HepG2 (cell line): Measurements from ENCODE around the gene GPR158. TPM values are rescaled to one million over a fixed set of nuclear protein-coding genes. Genes with fewer than 3 reads are reported as not detected.

Experiments
- ATAC-seq: fragments of 200-7000 bp; cut with Tn5 transposase; 3 replicates; pipeline ENCODE4 v1.9.1; 2020; ENCODE audit warnings: mild to moderate bottlenecking, moderate library complexity
- BruUV-seq: library from RNA; stranded (reverse); fragments of 400-500 nt; replicated peaks from 2 replicates; lab custom pipeline; 2021; lab: Mats Ljungman, UMichigan
- CTCF ChIA-PET: fragments of 300-600 bp; formaldehyde crosslinking; extraction: SDS; loops from one replicate; lab custom pipeline; 2021; ENCODE audit warnings: low total read pairs, inconsistent platforms, low intra/inter-chr PET ratio; lab: Yijun Ruan, JAX
- POLR2A ChIA-PET: fragments of 350-600 bp; sonication (Branson Sonifier 250); formaldehyde crosslinking; loops from one replicate; lab custom pipeline; 2020; ENCODE audit warnings: antibody characterized with exemption, inconsistent platforms; lab: Yijun Ruan, JAX
- DNase-seq: peaks from one replicate; pipeline ENCODE4 v3.0.0-alpha.2; 2015; ENCODE audit warnings: low spot score
- FAIRE-seq: peaks from 3 replicates; lab custom pipeline; 2011; peaks lifted over from hg19 to GRCh38; lab: Jason Lieb, UNC
- H2AFZ ChIP-seq: one replicate; pipeline ENCODE4 v1.6.1; 2011; ENCODE audit warnings: low read length, inconsistent platforms
- H3K27ac ChIP-seq: fragments of 300-600 bp; 3 replicates; pipeline ENCODE4 v1.8.0; 2011; ENCODE audit warnings: mixed run types, mild to moderate bottlenecking, mixed read lengths, low read length, inconsistent platforms; ENCODE audit not compliant: insufficient read depth; ENCODE audit errors: extremely low read length
- H3K27me3 ChIP-seq, 2 experiments: fragments of 200-600 bp in 1 of 2; 2 replicates in 1 of 2; 3 replicates in 1 of 2; pipeline versions ENCODE4 v1.6.0 to v1.8.0; 2011; ENCODE audit warnings: low read length in 2 of 2, mild to moderate bottlenecking in 2 of 2, moderate library complexity in 2 of 2, inconsistent platforms in 1 of 2; ENCODE audit not compliant: insufficient read depth in 2 of 2, control insufficient read depth in 1 of 2
- H3K36me3 ChIP-seq, 2 experiments: fragments of 200-600 bp in 1 of 2; replicated peaks in 1 of 2; 2 replicates in 1 of 2; 3 replicates in 1 of 2; pipeline versions ENCODE4 v1.5.1 to v1.8.0; 2011; ENCODE audit warnings: low read length in 2 of 2, inconsistent platforms in 1 of 2; ENCODE audit not compliant: insufficient read depth in 2 of 2, control insufficient read depth in 1 of 2
- H3K4me1 ChIP-seq: 2 replicates; pipeline ENCODE4 v1.5.1; 2012; ENCODE audit warnings: low read length, inconsistent platforms; ENCODE audit not compliant: insufficient read depth
- H3K4me2 ChIP-seq: 2 replicates; pipeline ENCODE4 v1.6.0; 2011; ENCODE audit warnings: low read depth, low read length, inconsistent platforms
- H3K4me3 ChIP-seq, 3 experiments: fragments of 200-600 bp in 1 of 3; sonication (generic), shearing (Covaris generic) in 1 of 3; replicated peaks in 1 of 3; 2 replicates each; pipeline ENCODE4 v1.5.1; 2011 to 2016; ENCODE audit warnings: low read length in 3 of 3, inconsistent platforms in 2 of 3, low read depth in 2 of 3, mild to moderate bottlenecking in 2 of 3, control low read depth in 1 of 3, mixed read lengths in 1 of 3; ENCODE audit not compliant: insufficient read depth in 1 of 3
- H3K79me2 ChIP-seq: one replicate; pipeline ENCODE4 v1.6.1; 2011; ENCODE audit warnings: low read length, inconsistent platforms; ENCODE audit not compliant: insufficient read depth
- H3K9ac ChIP-seq: 2 replicates; pipeline ENCODE4 v1.6.0; 2011; ENCODE audit warnings: mild to moderate bottlenecking, low read depth, low read length, inconsistent platforms; ENCODE audit not compliant: insufficient read depth
- H3K9me3 ChIP-seq: 2 replicates; pipeline ENCODE4 v1.5.1; 2012; ENCODE audit warnings: mild to moderate bottlenecking, low read length
- H4K20me1 ChIP-seq: 2 replicates; pipeline ENCODE4 v1.6.0; 2011; ENCODE audit warnings: inconsistent platforms, mild to moderate bottlenecking, low read length, moderate library complexity; ENCODE audit not compliant: insufficient read depth
- CEBPB ChIP-seq: IDR thresholded peaks from 2 replicates; pipeline ENCODE4 v1.6.1; 2011; ENCODE audit warnings: low read depth, low read length, improper control_type of control experiment, borderline replicate concordance
- GRHL1 ChIP-seq: sonication (generic); formaldehyde crosslinking; conservative IDR thresholded peaks from 2 replicates; pipeline ENCODE4 v1.8.0; 2022; ENCODE audit warnings: missing genetic modification reagents
- GTF3A ChIP-seq: sonication (generic); formaldehyde crosslinking; conservative IDR thresholded peaks from 2 replicates; pipeline ENCODE4 v1.4.0; 2020; ENCODE audit warnings: mild to moderate bottlenecking, missing genetic modification reagents
- PRPF4 ChIP-seq: fragments of 200-400 bp; formaldehyde crosslinking; IDR thresholded peaks from 2 replicates; pipeline ENCODE4 v1.6.1; 2016; ENCODE audit warnings: low read length, low read depth; ENCODE audit not compliant: poor library complexity, severe bottlenecking
- U2AF1 ChIP-seq: fragments of 200-400 bp; formaldehyde crosslinking; optimal IDR thresholded peaks from 2 replicates; pipeline ENCODE3; 2017; ENCODE audit warnings: mild to moderate bottlenecking, low read depth, low read length
- ZFP36L1 ChIP-seq: sonication (generic); formaldehyde crosslinking; IDR thresholded peaks from 2 replicates; pipeline ENCODE4 v1.8.0; 2022; ENCODE audit warnings: mild to moderate bottlenecking, missing genetic modification reagents, moderate library complexity
- ZNF10 ChIP-seq: sonication (generic); formaldehyde crosslinking; IDR thresholded peaks from 2 replicates; pipeline ENCODE4 v1.4.0; 2020; ENCODE audit warnings: mild to moderate bottlenecking, low read depth, missing genetic modification reagents, borderline replicate concordance
- ZNF230 ChIP-seq: sonication (generic); formaldehyde crosslinking; IDR thresholded peaks from 2 replicates; pipeline ENCODE4 v1.4.0; 2020; ENCODE audit warnings: mild to moderate bottlenecking, missing genetic modification reagents
- ZNF746 ChIP-seq: sonication (generic); formaldehyde crosslinking; IDR thresholded peaks from 2 replicates; pipeline ENCODE4 v1.8.0; 2022; ENCODE audit warnings: mild to moderate bottlenecking, missing genetic modification reagents
- WGBS: methylation state at CpG from one replicate; pipeline ENCODE4 v1.1.6; 2017; ENCODE audit warnings: low lambda C conversion rate; 5-methylcytosine and 5-hydroxymethylcytosine counted together
- in situ Hi-C: cut with HindIII; loops from 2 replicates; pipeline ENCODE4 v1.10.0; 2017; ENCODE audit warnings: low pct_unique_long_range_greater_than_20kb; ENCODE audit not compliant: extremely low pct_ligation_motif_present
- intact Hi-C: fragments of 100-400 bp; cut with micrococcal nuclease; formaldehyde crosslinking; loops from one replicate; pipeline ENCODE4 v1.10.0; 2022; ENCODE audit not compliant: unreplicated experiment
- polyA plus RNA-seq, 8 experiments: library from polyadenylated mRNA; depleted of rRNA in 3 of 8; stranded (reverse) in 7 of 8; unstranded in 1 of 8; fragments of >200 nt; fragmentation: Illumina TruSeq in 4 of 8; extraction: Trizol in 4 of 8; gene quantifications; 2 replicates each; pipeline versions ENCODE4 v1.2.1 to v1.2.3, GENCODE V29; 2011 to 2016; ENCODE audit warnings: low read depth in 4 of 8, missing spikeins in 1 of 8, mixed read lengths in 1 of 8; ENCODE audit not compliant: insufficient read depth in 1 of 8
- total RNA-seq, 5 experiments: library from RNA; depleted of rRNA; stranded (reverse); fragments of >200 nt; fragmentation: Illumina TruSeq; extraction: Trizol; gene quantifications; 2 replicates each; pipeline ENCODE4 v1.2.3, GENCODE V29; 2016; ENCODE audit warnings: low read depth in 1 of 5
- TF ChIP-seq, protein P1 (sequence below): sonication (generic); formaldehyde crosslinking; IDR thresholded peaks from 2 replicates; pipeline ENCODE4 v1.8.0; 2022; ENCODE audit warnings: mild to moderate bottlenecking, missing genetic modification reagents, moderate library complexity
- TF ChIP-seq, protein P2 (sequence below): sonication (generic); IDR thresholded peaks from 2 replicates; pipeline ENCODE4 v1.6.1; 2016; ENCODE audit warnings: low read depth, borderline replicate concordance

GPR158 gene
- total and polyA plus RNA-seq, 2 of the 13 experiments (the other 11 are each of a cell fraction or from before 2014, with no cell fraction given), result not detected

DNA sequence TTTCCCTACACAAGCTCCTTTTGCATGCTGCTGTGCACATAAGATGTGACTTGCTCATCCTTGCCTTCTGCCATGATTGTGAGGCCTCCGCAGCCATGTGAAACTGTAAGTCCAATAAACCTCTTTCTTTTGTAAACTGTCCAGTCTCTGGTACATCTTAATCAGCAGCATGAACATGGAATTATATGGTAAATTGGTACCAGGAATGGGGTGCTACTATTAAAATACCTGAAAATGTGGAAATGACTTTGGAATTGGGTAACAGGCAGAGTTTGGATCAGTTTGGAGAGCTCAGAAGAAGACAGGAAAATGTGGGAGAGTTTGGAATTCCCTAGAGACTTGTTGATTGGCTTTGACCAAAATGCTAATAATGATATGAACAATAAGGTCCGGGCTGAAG lies 181.8 kb downstream of the GPR158 start:
- Histone ChIP-seq H3K36me3 (no peaks in the 10 kb centered on the region), H2AFZ (no peak overlapping the region), H3K79me2 (no peaks in the 10 kb centered on the region), H3K4me1 (no peaks in the 10 kb centered on the region), H3K9ac (no peak overlapping the region), H3K4me3 (no peak overlapping the region), H4K20me1 (no peaks in the 10 kb centered on the region), H3K4me2 (no peak overlapping the region), H3K27ac (no peak overlapping the region), H3K9me3 (peaks cover 34% of the 10 kb centered on the region), H3K27me3 (no peaks in the 10 kb centered on the region)
- no peak for ATAC-seq
- FAIRE-seq, result no peak
- DNase-seq, result no peak
- no peak for TF ChIP-seq ZNF230
- no peak for TF ChIP-seq GTF3A
- no peak for TF ChIP-seq CEBPB
- TF ChIP-seq U2AF1, result no peak
- TF ChIP-seq GRHL1 (CRISPR knock-in tag), result no peak
- TF ChIP-seq, protein P1, sequence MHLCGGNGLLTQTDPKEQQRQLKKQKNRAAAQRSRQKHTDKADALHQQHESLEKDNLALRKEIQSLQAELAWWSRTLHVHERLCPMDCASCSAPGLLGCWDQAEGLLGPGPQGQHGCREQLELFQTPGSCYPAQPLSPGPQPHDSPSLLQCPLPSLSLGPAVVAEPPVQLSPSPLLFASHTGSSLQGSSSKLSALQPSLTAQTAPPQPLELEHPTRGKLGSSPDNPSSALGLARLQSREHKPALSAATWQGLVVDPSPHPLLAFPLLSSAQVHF, result no peak
- TF ChIP-seq ZFP36L1 (CRISPR knock-in tag), result no peak
- TF ChIP-seq PRPF4, result no peak
- TF ChIP-seq ZNF10 (CRISPR knock-in tag), result no peak
- TF ChIP-seq, protein P2, sequence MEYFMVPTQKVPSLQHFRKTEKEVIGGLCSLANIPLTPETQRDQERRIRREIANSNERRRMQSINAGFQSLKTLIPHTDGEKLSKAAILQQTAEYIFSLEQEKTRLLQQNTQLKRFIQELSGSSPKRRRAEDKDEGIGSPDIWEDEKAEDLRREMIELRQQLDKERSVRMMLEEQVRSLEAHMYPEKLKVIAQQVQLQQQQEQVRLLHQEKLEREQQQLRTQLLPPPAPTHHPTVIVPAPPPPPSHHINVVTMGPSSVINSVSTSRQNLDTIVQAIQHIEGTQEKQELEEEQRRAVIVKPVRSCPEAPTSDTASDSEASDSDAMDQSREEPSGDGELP, result no peak
- TF ChIP-seq ZNF746 (CRISPR knock-in tag), result no peak
- intact Hi-C loops (no loop called here), in situ Hi-C loops (no loop called here)
- BruUV-seq, result no TSS peak
- CTCF ChIA-PET, result no interaction called here
- WGBS, result 21% methylated on average over 2 of the region's 2 CpGs
- POLR2A ChIA-PET, result no interaction called here
